IPS DF 19.7 (cell line): Measurements from ENCODE around the gene HOXA2.

Experiments used
- DNase-seq: peaks from one replicate; pipeline ENCODE4 v3.0.0-alpha.2; 2013; ENCODE audit warnings: low read depth, low spot score

HOXA2 gene

GRCh38 chr7:27102581-27103442, at the start of gene HOXA2:
HOXA2 (minus strand) TSS chr7:27102683; CDS start chr7:27102500, 183 bp downstream.
- DNase-seq: no peak

GRCh38 chr7:27151341-27151930, 49.0 kb upstream of the HOXA2 start:
- no peak for DNase-seq

- DNase-seq: no peak
Observed at GRCh38 chr7:27150568-27151340, 48.3 kb upstream of the HOXA2 start.

- no peak for DNase-seq
Observed at GRCh38 chr7:27149842-27150567, 47.5 kb upstream of the HOXA2 start.

- no peak for DNase-seq
Observed at GRCh38 chr7:27148756-27149641, 46.5 kb upstream of the HOXA2 start.

GRCh38 chr7:27148031-27148755, 45.7 kb upstream of the HOXA2 start:
- DNase-seq: no peak

GRCh38 chr7:27147199-27148030, 44.9 kb upstream of the HOXA2 start, which contains the start of gene HOXA6:
HOXA6 (minus strand) TSS chr7:27147774; CDS start chr7:27147749, 25 bp downstream.
- DNase-seq: no peak

- no peak for DNase-seq
Observed at GRCh38 chr7:27146491-27147198, 44.2 kb upstream of the HOXA2 start.

GRCh38 chr7:27145914-27146412, 43.5 kb upstream of the HOXA2 start:
- no peak for DNase-seq

- no peak for DNase-seq
Observed at GRCh38 chr7:27145165-27145913, 42.9 kb upstream of the HOXA2 start.

- DNase-seq: no peak
Observed at GRCh38 chr7:27144781-27145164, 42.3 kb upstream of the HOXA2 start.

GRCh38 chr7:27143950-27144780, 41.7 kb upstream of the HOXA2 start:
- no peak for DNase-seq

GRCh38 chr7:27143023-27143949, 40.8 kb upstream of the HOXA2 start, which contains the start of gene HOXA5:
HOXA5 (minus strand) TSS chr7:27143681; CDS start chr7:27143607, 74 bp downstream.
- peak; percentile 64 for DNase-seq

- no peak for DNase-seq
Observed at GRCh38 chr7:27142580-27143022, 40.1 kb upstream of the HOXA2 start.

GRCh38 chr7:27141923-27142579, 39.6 kb upstream of the HOXA2 start:
- no peak for DNase-seq
